CD1c-positive myeloid dendritic cell (primary cell): ENCODE measurements around the gene COBL.
A peak's percentile ranks its signal among the peaks of the same experiment; 100 is the strongest.

Source experiments
- DNase-seq: peaks from one replicate; pipeline ENCODE4 v3.0.0-alpha.2; 2016; ENCODE audit errors: extremely low spot score

The COBL gene, protein sequence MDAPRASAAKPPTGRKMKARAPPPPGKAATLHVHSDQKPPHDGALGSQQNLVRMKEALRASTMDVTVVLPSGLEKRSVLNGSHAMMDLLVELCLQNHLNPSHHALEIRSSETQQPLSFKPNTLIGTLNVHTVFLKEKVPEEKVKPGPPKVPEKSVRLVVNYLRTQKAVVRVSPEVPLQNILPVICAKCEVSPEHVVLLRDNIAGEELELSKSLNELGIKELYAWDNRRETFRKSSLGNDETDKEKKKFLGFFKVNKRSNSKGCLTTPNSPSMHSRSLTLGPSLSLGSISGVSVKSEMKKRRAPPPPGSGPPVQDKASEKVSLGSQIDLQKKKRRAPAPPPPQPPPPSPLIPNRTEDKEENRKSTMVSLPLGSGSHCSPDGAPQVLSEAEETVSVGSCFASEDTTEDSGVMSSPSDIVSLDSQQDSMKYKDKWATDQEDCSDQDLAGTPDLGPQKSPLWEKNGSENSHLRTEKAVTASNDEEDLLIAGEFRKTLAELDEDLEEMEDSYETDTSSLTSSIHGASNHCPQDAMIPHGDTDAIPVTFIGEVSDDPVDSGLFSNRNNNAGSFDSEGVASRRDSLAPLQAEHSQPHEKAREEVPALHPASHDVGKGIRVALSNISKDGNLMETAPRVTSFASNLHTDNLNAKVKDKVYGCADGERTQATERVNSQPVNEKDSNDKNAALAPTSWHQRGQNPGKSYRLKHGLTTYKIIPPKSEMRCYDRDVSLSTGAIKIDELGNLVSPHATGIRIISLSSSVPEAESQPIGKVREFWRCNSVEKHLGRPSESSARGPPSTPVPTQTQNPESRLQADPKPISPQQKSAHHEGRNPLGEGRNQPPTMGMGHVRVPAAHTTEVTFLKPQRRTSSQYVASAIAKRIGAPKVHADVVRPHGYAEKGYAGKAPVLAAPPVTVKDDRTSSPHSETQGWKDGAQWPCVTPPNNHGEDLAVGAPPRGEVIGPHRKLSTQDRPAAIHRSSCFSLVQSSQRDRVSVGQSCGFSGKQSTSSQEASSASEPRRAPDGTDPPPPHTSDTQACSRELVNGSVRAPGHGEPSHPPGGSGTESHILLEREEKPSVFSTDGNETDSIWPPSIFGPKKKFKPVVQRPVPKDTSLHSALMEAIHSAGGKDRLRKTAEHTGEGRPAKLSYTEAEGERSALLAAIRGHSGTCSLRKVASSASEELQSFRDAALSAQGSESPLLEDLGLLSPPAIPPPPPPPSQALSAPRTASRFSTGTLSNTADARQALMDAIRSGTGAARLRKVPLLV

DNA sequence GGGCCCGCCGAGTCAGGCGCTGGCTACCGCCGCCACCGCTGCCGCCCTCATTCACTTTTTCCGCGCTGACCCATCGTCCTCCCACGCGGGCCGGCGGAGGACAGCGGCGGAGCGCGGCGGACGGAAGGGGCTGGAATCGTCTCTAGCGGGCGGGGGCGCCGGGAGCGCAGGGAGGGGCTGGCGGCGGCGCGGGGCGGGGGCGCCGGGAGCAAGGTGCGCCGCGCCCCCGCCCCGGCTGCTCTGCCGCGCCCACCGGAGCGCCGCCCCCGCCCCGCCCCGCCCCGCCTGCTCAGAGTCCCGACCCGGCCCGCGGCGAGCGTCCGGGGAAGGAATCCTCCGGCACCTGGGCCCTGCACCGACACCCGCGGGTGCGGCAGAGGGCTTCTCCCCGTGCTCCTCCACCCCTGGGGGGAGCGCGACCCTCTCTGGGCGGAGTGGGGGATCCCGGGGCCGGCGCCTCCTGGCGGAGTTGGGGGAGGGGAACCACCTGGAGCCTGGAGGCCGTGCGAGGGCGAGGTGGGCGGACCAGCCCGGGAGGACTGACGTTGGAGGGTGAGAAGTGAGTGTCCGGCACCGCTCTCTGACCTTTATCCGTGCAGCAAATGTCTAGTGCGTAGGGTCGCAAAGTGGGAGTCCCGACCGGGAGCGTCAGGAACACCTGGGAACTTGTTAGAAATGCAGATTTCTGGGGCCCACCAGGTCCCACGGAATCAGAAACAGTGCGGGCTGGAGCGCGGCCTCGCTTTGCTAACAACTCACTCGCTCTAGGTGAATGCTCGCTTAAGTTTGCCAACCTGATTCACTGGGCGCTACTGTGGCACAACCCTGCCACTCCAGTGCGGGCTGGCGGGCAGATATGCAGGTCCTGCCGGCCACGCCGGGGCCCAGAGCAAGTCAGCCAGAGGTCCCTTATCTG lies at the start of gene COBL:
Gene COBL (minus strand): TSS at position 144 of the 916 bp plus-strand sequence. CDS start 176 bp downstream, outside the sequence.
- peak; percentile 5 for DNase-seq

DNA sequence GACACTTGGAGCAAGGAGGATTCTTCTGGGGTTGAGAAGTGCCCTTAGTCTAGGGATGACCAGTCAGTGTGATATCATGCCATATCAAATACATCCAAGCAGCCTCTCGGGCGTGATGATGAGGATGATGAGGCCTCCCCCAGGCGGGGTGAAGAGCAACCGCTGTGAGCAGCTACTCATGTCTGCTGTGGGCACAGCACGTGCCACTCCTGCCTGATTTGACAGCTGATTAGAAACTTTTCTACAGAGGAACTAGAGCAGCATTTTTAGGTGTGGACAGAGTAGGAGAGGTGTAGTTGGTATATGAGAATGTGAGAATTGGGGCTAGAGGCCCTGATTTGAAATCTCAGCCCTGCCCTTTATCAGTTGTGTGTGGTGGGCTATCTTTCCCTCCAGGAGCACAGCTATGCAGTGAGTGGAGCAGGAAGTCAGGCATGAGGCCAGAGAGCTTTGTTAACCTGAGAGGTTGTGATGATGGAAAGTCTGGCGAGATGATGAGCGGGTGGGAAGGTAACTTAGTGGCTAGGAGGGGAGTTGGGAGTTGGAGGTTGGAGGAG lies 49.6 kb upstream of the COBL start:
- DNase-seq, result no peak

DNA sequence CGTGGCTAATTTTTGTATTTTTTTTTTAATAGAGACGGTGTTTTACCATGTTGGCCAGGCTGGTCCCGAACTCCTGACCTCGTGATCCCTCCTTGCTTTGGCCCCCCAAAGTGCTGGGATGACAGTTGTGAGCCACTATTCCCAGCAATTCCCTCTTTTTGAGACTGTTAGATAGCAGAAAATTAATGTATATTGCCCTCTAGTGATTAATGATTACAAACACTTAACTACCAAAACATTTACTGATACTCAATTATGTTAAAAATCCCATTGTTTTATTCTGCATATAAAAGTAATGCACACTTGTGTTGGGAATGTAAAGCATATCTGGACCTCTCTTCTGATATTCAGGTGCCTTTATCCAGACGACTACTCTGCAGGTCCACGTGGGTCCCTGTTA lies 41.2 kb upstream of the COBL start:
- DNase-seq, result no peak

DNA sequence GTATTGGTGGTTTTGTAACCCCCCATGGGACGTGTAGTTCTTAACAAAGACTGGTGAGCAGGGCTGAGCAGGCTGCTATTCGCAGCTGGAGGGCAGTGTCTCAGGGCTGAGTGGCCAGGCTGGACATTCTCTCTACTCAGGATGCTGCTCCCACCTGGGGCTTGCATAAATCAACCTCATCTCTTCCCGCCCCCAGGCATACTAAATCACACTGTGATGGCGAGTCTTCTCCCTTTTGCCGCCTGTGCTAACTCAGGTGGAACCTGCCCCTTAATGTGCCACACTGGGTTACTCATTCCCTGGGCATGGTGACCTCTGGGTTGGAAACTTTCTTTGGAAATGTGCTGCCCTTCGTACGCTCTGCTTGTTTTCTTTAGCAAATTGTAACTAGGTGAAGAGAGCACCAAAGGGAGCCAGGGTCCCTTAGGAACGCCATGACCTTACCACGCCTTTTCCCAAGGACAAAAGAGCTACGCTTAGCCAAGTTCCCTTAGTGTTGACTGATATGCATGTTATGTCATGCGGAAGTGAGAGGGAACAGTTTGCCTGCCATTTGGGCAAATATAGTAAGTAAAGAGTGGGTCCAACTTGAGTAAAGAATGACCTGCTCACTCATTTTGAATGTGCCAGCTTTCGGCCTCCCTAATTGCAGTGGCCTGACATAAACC lies 40.4 kb upstream of the COBL start:
- no peak for DNase-seq

DNA sequence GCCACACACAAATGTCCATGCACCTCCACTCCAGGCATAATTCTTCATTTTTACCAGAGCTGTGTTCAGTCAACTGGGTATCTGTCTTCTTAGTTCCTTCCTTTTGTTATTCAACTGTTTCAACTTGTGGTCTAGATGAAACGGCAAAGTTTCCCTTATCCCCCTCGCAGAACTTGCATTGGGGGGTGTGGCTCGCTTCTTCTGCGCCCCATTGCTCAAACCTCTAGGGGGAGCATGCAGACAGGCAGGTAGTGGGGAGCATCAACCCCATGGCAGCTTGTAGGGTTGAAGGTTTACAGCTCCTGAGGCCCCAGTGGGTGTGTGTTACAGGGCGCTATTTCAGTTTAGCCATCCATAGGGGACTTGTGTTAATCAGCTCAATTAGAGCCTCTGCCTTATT lies 38.3 kb upstream of the COBL start:
- DNase-seq, result no peak

DNA sequence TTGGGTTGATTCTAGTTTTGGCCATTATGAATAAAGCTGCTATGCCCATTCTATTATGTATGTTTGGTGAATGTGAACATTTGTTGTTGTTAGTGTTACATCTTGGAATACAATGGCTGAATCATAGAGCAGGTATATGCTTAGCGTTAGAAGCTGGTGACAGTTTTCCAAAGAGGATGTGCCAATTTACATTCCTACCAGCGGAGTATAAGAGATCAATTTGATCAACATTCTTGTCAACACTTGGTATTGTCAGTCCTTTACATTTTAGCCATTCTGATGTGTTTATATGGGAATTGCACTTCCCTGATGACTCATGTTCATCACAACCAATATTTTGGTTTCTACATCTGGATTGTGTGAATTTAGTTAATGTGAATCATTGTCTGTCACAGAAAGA lies 37.8 kb upstream of the COBL start:
- no peak for DNase-seq

DNA sequence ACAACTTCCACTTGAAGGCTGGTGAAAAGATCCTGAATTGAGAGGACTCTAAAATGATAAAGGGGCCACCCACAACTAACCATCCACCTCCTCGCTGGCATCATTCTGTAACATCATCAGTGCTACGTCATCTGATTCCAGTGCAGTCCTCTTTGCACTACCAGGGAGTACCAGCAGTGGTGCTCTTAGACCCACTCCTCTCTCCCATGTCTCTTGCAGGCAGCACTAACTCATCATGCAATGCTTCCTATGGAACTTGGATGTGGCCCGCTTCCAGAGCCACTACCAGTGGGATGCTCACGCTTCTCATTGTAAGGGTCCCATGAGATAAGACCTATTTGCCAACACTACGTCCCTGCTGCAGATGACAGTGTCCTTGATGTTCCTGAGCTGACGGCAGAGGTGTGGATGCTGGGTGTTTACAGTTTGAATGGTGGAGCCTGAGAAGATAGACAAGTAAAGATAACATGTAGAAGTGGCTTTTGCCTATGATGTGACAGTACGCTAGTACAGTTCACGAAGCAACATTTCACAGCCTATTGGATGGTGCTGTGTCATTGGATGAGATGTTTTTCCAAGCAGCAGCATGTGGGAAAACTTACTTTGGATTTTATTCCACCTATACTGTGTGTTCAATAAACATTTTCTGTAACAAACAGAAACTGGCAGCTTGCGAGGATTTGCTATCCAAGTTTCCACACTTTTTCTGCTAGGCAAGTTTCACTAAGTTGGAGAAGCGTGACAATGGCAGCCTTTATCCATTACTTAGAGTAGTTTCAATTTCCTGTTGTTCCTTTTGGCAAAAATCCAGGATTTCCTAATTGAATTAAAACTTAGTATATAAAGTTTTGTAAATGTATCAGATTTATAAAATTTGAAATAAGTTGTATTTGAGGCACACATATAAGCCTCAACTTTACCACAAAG lies 35.8 kb upstream of the COBL start:
- no peak for DNase-seq

DNA sequence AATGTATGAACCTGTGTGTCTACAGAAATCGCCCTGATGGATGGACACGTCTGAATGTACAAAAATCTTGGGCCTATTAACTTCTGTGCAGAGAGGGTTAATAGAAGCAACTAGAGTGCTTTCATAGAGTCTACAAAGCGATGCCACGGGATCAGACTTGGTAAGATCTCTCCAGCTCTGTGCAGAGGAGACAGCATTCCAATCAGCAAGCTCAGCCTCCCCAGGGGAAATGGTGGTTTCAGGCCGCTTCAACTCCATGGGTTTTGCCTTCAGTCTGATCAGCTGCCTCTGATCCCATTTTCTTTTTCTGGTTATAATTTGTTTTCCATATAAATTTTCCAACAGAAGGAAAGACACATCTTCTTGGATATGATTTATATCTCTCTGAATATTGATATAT lies 35.1 kb upstream of the COBL start:
- DNase-seq, result no peak

DNA sequence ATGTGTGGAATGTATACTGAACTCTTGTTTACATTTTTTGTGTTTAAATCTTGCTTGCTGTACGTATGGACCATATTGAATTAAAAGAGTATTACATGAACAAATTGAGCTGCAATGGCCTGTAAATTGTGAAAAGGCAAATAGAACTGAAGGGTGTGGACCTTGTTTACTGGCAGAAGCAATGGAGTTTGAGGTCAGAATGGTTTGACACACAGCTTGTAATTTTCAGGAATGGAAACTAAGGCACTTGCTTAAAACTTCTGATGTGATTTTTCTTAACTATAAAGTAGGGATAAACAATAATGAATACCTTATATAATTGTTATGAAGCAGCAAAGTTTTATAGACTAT lies 33.9 kb upstream of the COBL start:
- DNase-seq, result no peak

DNA sequence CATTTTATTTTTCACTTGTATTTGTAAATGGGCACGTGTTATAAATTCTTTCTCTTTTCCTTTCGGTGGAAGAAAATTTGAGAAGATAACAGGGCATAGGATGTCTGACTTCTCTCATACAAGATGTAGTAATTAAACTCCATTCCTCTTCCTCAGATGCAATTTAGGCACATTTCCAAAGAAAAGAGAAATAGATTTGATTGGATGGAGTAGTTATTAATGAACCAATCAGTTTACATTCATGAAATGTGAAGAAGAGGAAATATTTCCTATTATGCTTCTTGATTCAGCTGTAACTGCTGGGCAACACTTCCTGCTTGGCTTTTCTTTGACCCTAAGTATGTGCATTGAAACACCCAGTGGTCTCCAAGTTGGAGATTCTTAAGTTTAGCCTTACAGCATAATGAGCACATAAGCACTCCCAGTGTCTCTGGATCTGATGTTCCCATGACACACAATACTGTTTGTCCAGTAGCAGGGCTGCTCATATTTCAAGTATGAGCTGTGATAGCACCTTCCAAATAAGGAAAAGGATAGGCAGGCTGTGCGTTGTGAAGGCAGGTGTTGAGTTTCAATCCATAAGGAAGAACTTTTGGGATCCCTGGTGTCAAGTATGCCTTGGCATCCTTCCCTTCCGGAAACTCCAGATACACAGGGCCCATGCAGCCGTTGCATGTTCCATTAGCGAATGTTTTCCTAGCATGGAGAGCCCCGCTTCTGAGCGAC lies 33.4 kb upstream of the COBL start:
- no peak for DNase-seq

DNA sequence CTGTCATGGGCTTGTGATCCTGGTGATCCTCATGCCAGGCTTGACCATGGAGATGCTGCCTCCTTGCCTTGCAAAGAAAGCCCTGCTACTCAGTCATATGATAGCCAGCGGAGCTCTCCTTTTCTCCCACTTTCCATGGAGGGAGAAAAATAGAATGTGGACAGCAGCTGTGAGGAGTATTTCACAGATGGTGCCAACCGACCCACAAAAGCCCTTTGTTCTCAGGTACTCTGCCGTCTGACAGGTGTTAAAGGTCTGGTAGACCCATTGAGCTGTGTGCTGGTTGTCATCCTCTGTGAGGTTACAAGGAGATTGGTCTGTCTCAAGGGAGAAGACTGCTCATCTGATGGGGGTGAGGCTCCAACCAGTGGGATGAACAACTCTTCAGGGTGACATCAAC lies 29.5 kb upstream of the COBL start:
- DNase-seq, result no peak

DNA sequence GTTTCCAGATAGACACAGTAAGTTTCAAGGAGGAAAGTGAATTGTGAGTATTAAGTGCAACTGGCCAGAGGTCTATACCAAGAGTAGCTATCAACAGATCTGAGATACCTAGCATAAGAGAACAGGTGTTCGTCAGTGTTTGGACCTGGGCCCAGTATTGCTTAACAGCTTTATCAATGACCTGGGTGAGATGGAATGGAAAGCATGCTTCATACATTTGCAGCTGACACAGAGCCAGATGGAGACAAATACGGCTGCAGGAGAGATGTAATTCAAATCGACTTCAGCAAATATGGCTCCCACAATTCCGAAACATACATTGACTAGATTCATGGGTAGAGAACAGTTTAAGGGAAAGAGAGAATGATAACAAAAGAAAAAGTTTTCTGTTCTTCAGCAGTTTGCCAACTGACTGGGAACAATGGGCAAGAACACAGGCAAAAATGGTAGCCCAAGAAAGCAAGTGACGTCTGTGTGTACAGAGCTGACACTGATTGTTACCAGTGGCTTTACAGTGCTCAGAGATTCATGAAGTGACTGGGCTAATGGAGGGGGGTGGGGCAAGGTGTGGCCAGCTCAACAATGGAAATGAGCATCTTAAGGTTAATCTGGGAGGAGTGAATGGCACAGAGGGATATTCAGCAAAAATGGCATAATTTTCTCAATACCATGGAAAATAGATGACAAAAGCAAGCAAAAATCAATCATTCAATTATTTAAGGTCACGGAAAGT lies 28.0 kb upstream of the COBL start:
- no peak for DNase-seq

DNA sequence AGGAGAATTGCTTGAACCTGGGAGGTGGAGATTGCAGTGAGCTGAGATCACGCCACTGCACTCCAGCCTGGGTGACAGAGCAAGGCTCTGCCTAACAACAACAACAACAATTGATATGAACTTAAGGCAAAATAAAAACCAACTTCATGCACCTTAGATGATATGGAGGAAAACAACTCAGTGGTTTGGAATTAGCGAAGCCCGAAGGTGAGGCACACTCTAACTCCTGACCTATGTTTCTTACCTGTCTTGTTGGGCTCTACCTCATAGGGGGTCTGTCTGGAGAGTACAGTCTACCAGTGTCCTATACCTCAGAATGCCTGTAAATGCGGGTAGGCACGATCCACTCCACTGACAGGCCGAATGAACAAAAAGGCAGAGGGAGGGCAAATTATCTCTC lies 24.3 kb upstream of the COBL start:
- no peak for DNase-seq

DNA sequence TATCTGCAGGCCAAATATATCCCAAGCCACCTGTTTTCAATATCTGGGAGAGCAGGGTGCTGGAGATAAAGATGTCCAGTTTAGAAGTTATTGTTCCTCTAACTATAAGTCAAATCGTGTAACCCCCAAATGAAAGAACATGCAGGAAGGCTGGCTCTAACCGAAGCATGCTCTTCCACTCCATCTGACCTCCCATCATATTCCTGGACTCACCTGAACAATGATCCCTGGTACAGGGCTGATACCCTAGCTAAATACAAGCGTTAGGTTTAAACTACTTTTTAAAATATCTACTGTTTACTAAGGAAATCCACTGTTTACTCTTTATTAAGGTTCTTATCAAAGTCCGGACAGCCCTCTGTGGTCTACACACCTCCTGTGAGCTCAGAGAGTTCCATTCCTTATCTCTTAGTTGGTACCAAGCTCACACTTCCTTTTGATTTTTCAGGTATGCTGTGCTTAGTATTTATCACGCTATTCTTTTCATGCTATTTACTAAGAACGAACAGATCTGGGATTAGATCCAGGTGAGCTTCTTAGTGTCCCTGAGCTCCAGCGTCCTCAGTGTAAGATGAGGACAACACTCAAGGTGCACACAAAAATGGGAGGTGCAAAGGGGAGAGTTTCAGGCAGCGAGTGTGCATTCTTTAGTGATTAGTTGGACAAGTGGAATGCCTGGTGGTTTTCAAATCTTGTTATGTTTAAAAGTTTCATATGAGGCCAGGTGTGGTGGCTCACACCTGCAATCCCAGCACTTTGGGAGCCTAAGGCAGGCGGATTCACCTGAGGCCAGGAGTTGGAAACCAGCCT lies 23.6 kb upstream of the COBL start:
- no peak for DNase-seq

DNA sequence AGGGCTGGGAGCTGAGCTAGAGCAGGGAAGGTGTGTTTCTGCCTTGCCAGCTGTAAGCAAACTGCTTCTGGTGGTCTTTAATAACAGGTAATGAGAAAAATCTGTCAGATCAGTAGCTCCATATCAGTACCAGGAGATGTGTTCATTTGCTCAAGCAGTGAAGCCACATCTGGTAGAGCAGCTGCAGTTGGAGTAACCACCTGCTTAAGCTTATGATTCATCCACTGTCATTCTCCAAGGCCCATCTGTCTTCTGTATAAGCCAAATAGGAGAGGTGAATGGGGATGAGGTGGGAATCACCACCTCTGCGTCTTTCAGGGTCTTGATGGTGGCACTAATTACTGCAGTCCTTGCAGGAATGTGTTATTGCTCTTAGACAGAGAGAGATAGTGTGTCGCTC lies 18.4 kb upstream of the COBL start:
- DNase-seq, result no peak

DNA sequence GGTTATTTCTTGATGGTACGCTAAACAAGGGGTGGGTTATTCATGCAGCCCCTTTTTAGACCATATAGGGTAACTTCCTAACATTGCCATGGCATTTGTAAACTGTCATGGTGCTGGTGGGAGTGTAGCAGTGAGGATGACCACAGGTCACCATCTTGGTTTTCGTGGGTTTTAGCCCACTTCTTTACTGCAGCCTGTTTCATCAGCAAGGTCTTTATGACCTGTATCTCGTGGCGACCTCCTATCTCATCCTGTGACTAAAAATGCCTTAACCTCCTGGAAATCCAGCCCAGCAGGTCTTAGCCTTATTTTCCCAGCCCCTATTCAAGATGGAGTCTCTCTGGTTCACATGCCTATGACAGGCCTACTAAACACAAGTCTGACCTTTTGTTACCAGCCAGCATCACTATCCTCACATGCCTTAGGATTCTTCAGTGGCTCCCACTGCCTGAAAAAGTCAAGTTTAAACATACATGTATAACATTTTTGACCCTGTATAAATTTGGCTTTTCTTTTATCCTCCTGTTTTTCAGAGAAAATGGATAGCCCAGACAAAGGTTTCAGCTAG lies 13.2 kb upstream of the COBL start:
- DNase-seq, result no peak

DNA sequence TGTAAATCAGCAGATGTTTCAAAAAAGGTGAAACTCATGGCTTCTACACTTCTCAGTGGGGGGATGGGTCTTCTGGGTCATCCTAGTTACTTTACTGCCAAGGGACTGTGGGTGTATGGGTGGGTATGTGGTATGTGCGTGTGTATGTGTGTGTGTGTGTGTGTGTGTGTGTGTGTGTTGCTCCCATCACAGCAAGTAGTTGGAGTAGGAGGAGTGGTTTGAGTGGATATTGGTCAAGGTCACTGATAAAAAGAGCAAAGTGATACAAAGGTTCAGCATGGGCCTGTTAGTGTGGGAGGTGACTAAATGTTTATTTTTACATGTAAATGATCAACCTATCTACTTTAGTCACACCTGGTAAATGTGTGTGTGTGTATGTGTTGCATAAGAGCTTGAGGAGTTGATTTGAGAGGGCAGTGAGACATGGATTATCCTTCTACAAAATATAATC lies 11.8 kb upstream of the COBL start:
- no peak for DNase-seq
